ENCODE data around the gene CFAP77.
A peak's percentile ranks its signal among the peaks of the same experiment; 100 is the strongest.

Gene CFAP77

GRCh38 chr9:132457504-132458236 lies 47.7 kb downstream of the CFAP77 start:
- no peak for DNase-seq

GRCh38 chr9:132458432-132458831 lies 48.4 kb downstream of the CFAP77 start:
- no peak for DNase-seq

GRCh38 chr9:132459661-132460060 lies 49.6 kb downstream of the CFAP77 start:
- DNase-seq: no peak

- DNase-seq: no peak
Measured at GRCh38 chr9:132460240-132460639, 50.2 kb downstream of the CFAP77 start.

- DNase-seq: no peak
Measured at GRCh38 chr9:132461281-132461896, 51.4 kb downstream of the CFAP77 start.

- no peak for DNase-seq
Measured at GRCh38 chr9:132461971-132462370, 52.0 kb downstream of the CFAP77 start.

- DNase-seq: no peak
Measured at GRCh38 chr9:132464547-132464946, 54.5 kb downstream of the CFAP77 start.

GRCh38 chr9:132465131-132465635 lies 55.2 kb downstream of the CFAP77 start:
- DNase-seq: no peak

GRCh38 chr9:132472199-132472598 lies 62.2 kb downstream of the CFAP77 start:
- DNase-seq: no peak

- no peak for DNase-seq
Measured at GRCh38 chr9:132472599-132472998, 62.6 kb downstream of the CFAP77 start.

GRCh38 chr9:132474253-132474652 lies 64.2 kb downstream of the CFAP77 start:
- no peak for DNase-seq

GRCh38 chr9:132478353-132479050 lies 68.5 kb downstream of the CFAP77 start:
- no peak for DNase-seq

GRCh38 chr9:132479733-132480132 lies 69.7 kb downstream of the CFAP77 start:
- DNase-seq: no peak

- no peak for DNase-seq
Measured at GRCh38 chr9:132481053-132481849, 71.2 kb downstream of the CFAP77 start.

- no peak for DNase-seq
Measured at GRCh38 chr9:132482196-132482813, 72.3 kb downstream of the CFAP77 start.

GRCh38 chr9:132485393-132485792 lies 75.4 kb downstream of the CFAP77 start:
- DNase-seq: no peak

- DNase-seq: no peak
Measured at GRCh38 chr9:132486706-132487350, 76.8 kb downstream of the CFAP77 start.

- peak; percentile 87 for DNase-seq
Measured at GRCh38 chr9:132487351-132487791, 77.4 kb downstream of the CFAP77 start.

- no peak for DNase-seq
Measured at GRCh38 chr9:132487980-132488535, 78.0 kb downstream of the CFAP77 start.

GRCh38 chr9:132488626-132489025 lies 78.6 kb downstream of the CFAP77 start:
- DNase-seq: no peak

GRCh38 chr9:132489536-132489935 lies 79.5 kb downstream of the CFAP77 start:
- no peak for DNase-seq
